Suppressor macrophage (primary cell): ENCODE results near the gene PPL.
A peak's percentile ranks its signal among the peaks of the same experiment; 100 is the strongest.
"Not testable (repeated sequence)": the region's sequence is repeated elsewhere in the genome, so short reads cannot be mapped to it uniquely, and the experiment has no call there.

Experiments
- DNase-seq, 4 experiments: peaks; one replicate each; pipeline ENCODE4 v3.0.0-alpha.2; 2020 to 2022
- total RNA-seq, 17 experiments: gene quantifications; one replicate each; lab custom pipeline; 2026; ENCODE audit warnings: mixed read lengths in 6 of 17, inconsistent platforms in 3 of 17; lab: John Stamatoyannopoulos, UW

Gene PPL
- total RNA-seq: 0 to 4.3 (median 0) reads per million in 17 experiments

- DNase-seq: peak in 1 of 4 experiments; percentile 25
Measured at GRCh38 chr16:4936991-4937781, at the start of gene PPL. TSS of gene PPL (minus strand) at chr16:4937148. CDS start at chr16:4937045, 103 bp downstream.

GRCh38 chr16:4984174-4984990 is 47.4 kb upstream of the PPL start:
- no peak for DNase-seq

- DNase-seq: no peak
Measured at GRCh38 chr16:4982056-4982867, 45.3 kb upstream of the PPL start.

GRCh38 chr16:4981473-4981872 is 44.5 kb upstream of the PPL start:
- no peak for DNase-seq

- no peak for DNase-seq
Measured at GRCh38 chr16:4980691-4981090, 43.7 kb upstream of the PPL start.

- DNase-seq: no peak
Measured at GRCh38 chr16:4979736-4980660, 43.0 kb upstream of the PPL start.

GRCh38 chr16:4979164-4979563 is 42.2 kb upstream of the PPL start:
- no peak for DNase-seq

- no peak for DNase-seq
Measured at GRCh38 chr16:4976611-4977145, 39.7 kb upstream of the PPL start.

- peak; percentile 32 to 77 (median 54) for DNase-seq
Measured at GRCh38 chr16:4976079-4976478, 39.1 kb upstream of the PPL start.

- DNase-seq: peak in 2 of 4 experiments; percentile 10
Measured at GRCh38 chr16:4972938-4973587, 36.1 kb upstream of the PPL start.

GRCh38 chr16:4970010-4970409 is 33.1 kb upstream of the PPL start:
- DNase-seq: no peak

GRCh38 chr16:4968879-4969483 is 32.0 kb upstream of the PPL start:
- DNase-seq: no peak

GRCh38 chr16:4968278-4968677 is 31.3 kb upstream of the PPL start:
- DNase-seq: not testable (repeated sequence)

GRCh38 chr16:4966736-4967453 is 29.9 kb upstream of the PPL start:
- DNase-seq: no peak

GRCh38 chr16:4963527-4963926 is 26.6 kb upstream of the PPL start:
- not testable (repeated sequence) for DNase-seq

GRCh38 chr16:4962716-4963115 is 25.8 kb upstream of the PPL start:
- no peak for DNase-seq

- DNase-seq: no peak
Measured at GRCh38 chr16:4960579-4960978, 23.6 kb upstream of the PPL start.

- DNase-seq: no peak
Measured at GRCh38 chr16:4958510-4959438, 21.8 kb upstream of the PPL start.
